Measurements from ENCODE around the gene GATA5.

Gene GATA5

DNA sequence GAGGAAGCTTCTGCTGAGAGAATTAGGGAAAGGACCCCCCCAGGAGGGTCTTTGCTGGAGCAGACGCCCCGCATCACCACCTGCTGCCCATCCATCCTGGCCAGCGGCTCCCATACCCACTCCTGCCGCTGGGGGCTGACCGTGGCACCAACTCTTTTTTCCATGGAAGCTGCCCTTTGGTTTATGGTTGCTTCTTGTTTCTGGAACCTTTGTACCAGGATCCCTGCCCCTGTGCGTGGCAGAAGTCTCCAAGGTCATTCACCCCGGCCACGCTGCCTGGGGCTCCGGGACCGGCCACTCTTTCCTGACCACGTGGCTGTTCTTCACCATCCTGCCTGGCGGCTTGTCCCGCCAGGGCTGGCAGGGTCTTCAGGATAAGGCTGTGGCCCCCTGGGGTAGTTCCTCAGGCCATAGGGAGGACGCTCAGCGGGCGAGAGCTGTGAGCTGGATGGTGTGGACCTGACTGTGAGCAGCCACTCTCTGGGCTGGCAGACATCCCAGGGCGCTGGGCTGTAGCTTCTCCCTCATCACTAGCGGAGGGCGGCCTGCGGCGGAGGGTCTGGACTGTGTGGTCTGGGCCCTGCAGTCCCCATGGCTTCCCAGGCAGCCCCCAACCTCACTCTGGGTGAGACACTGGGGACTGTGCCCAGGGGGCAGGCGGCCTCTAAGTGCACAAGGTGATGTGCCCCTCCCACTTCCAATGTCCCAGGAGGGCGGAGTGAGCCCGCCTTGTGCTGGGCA is 25.7 kb downstream of the GATA5 start:
- peaks cover 26 to 58% (median 56%) of the 10 kb centered on the region in 5 donors for H3K27me3 ChIP-seq (ENCODE audit: control insufficient read depth in 5 of 5, insufficient read depth in 4 of 5, low read length in 5 of 5)
- no peaks in the 10 kb centered on the region for H3K36me3 ChIP-seq (ENCODE audit: control insufficient read depth in 5 of 5, insufficient read depth in 5 of 5, low read length in 5 of 5)
- no peaks in the 10 kb centered on the region for H3K4me1 ChIP-seq (ENCODE audit: control insufficient read depth in 5 of 5, insufficient read depth in 5 of 5, low read length in 5 of 5)
- H3K9me3 ChIP-seq (ENCODE audit: control insufficient read depth in 5 of 5, low read length in 5 of 5): no peaks in the 10 kb centered on the region
- no peak overlapping the region for H3K27ac ChIP-seq (ENCODE audit: low read depth, low read length)
- no peak overlapping the region for H3K9ac ChIP-seq (ENCODE audit: low read length in 5 of 5)
- H3K4me3 ChIP-seq (ENCODE audit: low read depth in 1 of 5, low read length in 5 of 5): no peak overlapping the region

DNA sequence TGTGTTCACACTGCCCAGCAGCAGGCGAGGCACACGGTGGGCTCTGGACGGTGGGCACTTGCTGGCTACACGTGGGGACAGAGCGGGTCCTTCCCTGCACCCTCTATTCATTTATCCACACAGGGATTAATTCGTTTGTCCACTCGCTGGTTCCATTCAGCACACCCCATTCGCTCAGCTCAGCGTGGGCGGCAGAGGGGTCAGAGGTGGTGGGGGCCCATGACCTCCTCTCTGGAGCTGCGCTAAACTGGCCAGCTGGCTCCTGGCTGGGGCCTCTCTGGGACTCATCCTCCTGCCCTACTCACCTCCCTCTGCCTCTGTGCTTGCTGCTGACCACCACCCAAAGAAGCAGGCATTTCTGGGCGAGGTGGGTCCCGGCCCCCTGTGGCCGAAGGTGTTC is 27.0 kb downstream of the GATA5 start:
- Histone ChIP-seq H3K4me3 (ENCODE audit: low read depth in 1 of 5, low read length in 5 of 5) (no peak overlapping the region), H3K9me3 (ENCODE audit: control insufficient read depth in 5 of 5, low read length in 5 of 5) (no peaks in the 10 kb centered on the region), H3K4me1 (ENCODE audit: control insufficient read depth in 5 of 5, insufficient read depth in 5 of 5, low read length in 5 of 5) (no peaks in the 10 kb centered on the region), H3K9ac (ENCODE audit: low read length in 5 of 5) (no peak overlapping the region), H3K27ac (ENCODE audit: low read depth, low read length) (no peak overlapping the region), H3K36me3 (ENCODE audit: control insufficient read depth in 5 of 5, insufficient read depth in 5 of 5, low read length in 5 of 5) (no peaks in the 10 kb centered on the region), H3K27me3 (ENCODE audit: control insufficient read depth in 5 of 5, insufficient read depth in 4 of 5, low read length in 5 of 5) (peaks cover 35 to 60% (median 52%) of the 10 kb centered on the region in 5 donors)

DNA sequence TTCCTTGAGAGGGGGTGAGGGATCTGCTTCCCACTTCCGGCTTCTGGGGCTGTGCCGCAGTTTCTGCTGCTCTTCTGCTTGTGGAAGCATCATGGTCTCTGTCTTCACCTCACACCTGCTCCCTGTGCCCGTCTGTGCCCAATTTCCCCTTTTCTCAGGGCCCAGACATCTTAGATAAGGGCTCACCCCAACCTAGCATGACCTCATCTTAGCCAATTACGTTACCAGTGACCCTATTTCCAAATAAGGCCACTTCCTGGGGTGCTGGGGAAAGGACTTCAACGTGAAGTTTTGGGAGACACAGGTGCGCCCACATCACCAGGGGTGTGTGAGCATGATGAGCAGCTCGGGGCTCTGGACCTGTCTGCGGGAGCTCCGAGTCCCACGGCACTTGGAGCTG is 27.8 kb downstream of the GATA5 start:
- Histone ChIP-seq H3K9ac (ENCODE audit: low read length in 5 of 5) (no peak overlapping the region), H3K36me3 (ENCODE audit: control insufficient read depth in 5 of 5, insufficient read depth in 5 of 5, low read length in 5 of 5) (no peaks in the 10 kb centered on the region), H3K4me1 (ENCODE audit: control insufficient read depth in 5 of 5, insufficient read depth in 5 of 5, low read length in 5 of 5) (no peaks in the 10 kb centered on the region), H3K4me3 (ENCODE audit: low read depth in 1 of 5, low read length in 5 of 5) (no peak overlapping the region), H3K9me3 (ENCODE audit: control insufficient read depth in 5 of 5, low read length in 5 of 5) (no peaks in the 10 kb centered on the region), H3K27me3 (ENCODE audit: control insufficient read depth in 5 of 5, insufficient read depth in 4 of 5, low read length in 5 of 5) (peaks cover 33 to 55% (median 44%) of the 10 kb centered on the region in 5 donors), H3K27ac (ENCODE audit: low read depth, low read length) (no peak overlapping the region)

DNA sequence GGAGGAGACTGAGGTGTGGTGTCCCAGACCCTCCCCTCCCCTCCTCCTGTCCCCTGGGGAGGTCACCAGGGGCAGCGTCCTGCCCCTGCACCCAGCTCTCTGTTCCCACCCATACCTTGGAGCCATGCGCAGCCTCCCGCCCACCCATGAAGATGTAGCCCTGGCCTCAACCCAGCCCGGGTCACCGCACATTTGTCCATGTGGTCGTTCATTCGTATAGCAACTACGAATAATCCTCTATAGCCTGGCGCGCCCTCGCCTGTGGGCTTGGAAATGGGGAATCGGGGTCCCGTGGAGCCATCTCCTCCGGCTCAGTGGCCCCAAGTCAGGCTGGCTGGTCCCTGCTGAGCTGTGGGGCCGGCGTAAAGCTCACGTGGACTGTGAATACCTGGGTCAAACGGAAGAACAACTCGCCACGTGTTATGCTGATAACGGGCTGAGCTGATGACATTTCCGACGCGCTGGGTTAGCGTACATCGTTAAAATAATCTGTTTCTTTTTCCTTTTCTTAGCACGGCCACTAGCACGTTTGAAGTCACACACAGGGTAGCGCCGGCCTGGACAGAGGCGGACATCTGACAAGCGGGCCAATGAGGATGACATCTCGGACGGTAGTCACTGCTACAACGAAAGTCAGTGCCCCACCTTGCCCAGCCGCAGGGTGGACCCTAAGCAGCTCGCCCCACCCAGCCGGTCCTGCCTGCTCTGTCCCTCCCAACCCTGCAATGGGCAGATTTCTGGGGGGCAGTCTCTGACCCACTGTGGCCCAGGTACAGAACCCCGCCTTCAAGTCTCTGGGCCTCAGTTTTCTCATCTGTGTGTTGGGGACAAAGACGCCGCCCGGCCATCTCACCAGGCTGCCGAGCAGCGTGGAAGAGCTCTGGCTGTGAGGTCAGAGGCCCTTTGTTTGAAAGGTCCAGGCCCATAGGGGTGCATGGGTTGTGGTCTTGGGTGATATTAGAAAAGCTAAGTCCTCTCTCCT is 28.6 kb downstream of the GATA5 start:
- Histone ChIP-seq H3K4me3 (ENCODE audit: low read depth in 1 of 5, low read length in 5 of 5) (no peak overlapping the region), H3K27ac (ENCODE audit: low read depth, low read length) (no peak overlapping the region), H3K9me3 (ENCODE audit: control insufficient read depth in 5 of 5, low read length in 5 of 5) (no peaks in the 10 kb centered on the region), H3K4me1 (ENCODE audit: control insufficient read depth in 5 of 5, insufficient read depth in 5 of 5, low read length in 5 of 5) (no peaks in the 10 kb centered on the region), H3K9ac (ENCODE audit: low read length in 5 of 5) (no peak overlapping the region), H3K36me3 (ENCODE audit: control insufficient read depth in 5 of 5, insufficient read depth in 5 of 5, low read length in 5 of 5) (no peaks in the 10 kb centered on the region), H3K27me3 (ENCODE audit: control insufficient read depth in 5 of 5, insufficient read depth in 4 of 5, low read length in 5 of 5) (peaks cover 32 to 51% (median 39%) of the 10 kb centered on the region in 5 donors)

DNA sequence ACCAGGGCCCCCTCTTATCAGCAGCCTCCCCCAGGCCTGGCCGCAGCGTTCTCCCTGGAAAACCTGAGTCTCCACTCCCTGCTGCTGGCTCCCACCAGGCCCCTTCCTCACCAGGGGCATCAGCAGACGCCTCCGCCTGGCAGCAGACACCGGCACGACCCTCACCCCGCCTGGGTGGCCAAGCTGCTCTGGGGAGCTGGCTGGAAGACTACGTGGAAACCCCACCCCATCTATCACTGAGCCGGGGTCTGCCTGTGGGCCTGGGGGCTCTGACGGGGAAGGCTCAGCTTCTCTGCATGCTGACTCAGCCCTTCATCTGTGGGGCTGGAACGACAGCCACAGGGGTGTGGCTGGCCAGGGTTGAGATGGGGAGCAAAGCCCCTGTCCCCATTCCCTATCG is 29.3 kb downstream of the GATA5 start:
- peaks cover 36 to 56% (median 43%) of the 10 kb centered on the region in 5 donors for H3K27me3 ChIP-seq (ENCODE audit: control insufficient read depth in 5 of 5, insufficient read depth in 4 of 5, low read length in 5 of 5)
- no peak overlapping the region for H3K9ac ChIP-seq (ENCODE audit: low read length in 5 of 5)
- no peak overlapping the region for H3K4me3 ChIP-seq (ENCODE audit: low read depth in 1 of 5, low read length in 5 of 5)
- H3K27ac ChIP-seq (ENCODE audit: low read depth, low read length): no peak overlapping the region
- no peaks in the 10 kb centered on the region for H3K4me1 ChIP-seq (ENCODE audit: control insufficient read depth in 5 of 5, insufficient read depth in 5 of 5, low read length in 5 of 5)
- no peaks in the 10 kb centered on the region for H3K9me3 ChIP-seq (ENCODE audit: control insufficient read depth in 5 of 5, low read length in 5 of 5)
- no peaks in the 10 kb centered on the region for H3K36me3 ChIP-seq (ENCODE audit: control insufficient read depth in 5 of 5, insufficient read depth in 5 of 5, low read length in 5 of 5)

DNA sequence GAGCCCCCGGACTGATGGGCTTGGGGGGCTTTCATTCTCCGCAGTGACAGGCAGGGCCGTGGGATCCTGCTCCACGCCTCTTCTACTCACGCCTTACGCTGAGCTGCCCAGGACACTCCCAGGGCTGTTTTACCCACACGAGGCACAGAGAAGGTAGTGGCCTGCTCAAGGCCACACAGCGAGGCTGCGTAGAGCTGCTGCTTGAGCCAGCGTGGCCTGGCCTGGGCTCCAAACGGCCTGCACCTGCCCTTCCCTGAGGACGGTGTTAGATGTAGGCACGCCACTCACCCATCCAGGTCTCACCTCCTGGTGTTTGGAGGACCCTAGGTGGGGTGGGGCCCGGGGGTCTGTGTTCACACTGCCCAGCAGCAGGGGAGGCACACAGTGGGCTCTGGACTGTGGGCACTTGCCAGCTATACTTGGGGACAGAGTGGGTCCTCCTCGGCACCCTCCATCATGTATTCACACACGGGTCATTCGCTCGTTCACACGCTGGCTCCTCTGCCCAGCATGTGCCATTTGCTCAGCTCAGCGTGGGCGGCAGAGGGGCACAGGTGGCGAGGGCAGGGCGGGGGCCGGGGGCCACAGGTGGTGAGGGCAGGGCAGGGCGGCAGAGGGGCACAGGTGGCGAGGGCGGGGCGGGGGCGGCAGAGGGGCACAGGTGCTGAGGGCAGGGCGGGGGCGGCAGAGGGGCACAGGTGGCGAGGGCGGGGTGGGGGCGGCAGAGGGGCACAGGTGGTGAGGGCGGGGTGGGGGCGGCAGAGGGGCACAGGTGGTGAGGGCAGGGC is 30.0 kb downstream of the GATA5 start:
- H3K9me3 ChIP-seq (ENCODE audit: control insufficient read depth in 5 of 5, low read length in 5 of 5): no peaks in the 10 kb centered on the region
- H3K9ac ChIP-seq (ENCODE audit: low read length in 5 of 5): no peak overlapping the region
- H3K27me3 ChIP-seq (ENCODE audit: control insufficient read depth in 5 of 5, insufficient read depth in 4 of 5, low read length in 5 of 5): peaks cover 41 to 57% (median 44%) of the 10 kb centered on the region in 5 donors
- H3K4me1 ChIP-seq (ENCODE audit: control insufficient read depth in 5 of 5, insufficient read depth in 5 of 5, low read length in 5 of 5): no peaks in the 10 kb centered on the region
- H3K36me3 ChIP-seq (ENCODE audit: control insufficient read depth in 5 of 5, insufficient read depth in 5 of 5, low read length in 5 of 5): no peaks in the 10 kb centered on the region
- no peak overlapping the region for H3K4me3 ChIP-seq (ENCODE audit: low read depth in 1 of 5, low read length in 5 of 5)
- H3K27ac ChIP-seq (ENCODE audit: low read depth, low read length): no peak overlapping the region

DNA sequence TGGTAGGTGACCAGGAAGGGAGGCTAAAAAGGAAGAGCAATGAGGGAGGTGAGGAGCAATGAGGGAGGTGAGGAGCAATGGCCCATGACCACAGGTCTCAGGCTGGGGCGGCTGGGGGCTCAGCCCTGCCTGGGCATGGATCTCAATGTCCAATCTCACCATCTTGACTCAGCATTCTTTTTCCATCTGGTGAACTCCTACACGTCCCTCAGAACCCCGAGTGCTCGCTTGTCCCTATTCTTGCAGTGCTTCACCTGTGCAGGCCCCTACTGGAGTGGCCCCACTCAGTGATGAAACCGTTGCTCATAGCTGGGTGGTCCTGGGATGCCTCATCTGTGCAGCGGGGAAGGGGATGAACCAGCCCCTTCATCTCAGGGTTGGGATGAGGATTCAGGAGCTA is 31.5 kb downstream of the GATA5 start:
- Histone ChIP-seq H3K27me3 (ENCODE audit: control insufficient read depth in 5 of 5, insufficient read depth in 4 of 5, low read length in 5 of 5) (peaks cover 36 to 60% (median 47%) of the 10 kb centered on the region in 5 donors), H3K4me1 (ENCODE audit: control insufficient read depth in 5 of 5, insufficient read depth in 5 of 5, low read length in 5 of 5) (no peaks in the 10 kb centered on the region), H3K4me3 (ENCODE audit: low read depth in 1 of 5, low read length in 5 of 5) (no peak overlapping the region), H3K36me3 (ENCODE audit: control insufficient read depth in 5 of 5, insufficient read depth in 5 of 5, low read length in 5 of 5) (no peaks in the 10 kb centered on the region), H3K9ac (ENCODE audit: low read length in 5 of 5) (no peak overlapping the region), H3K9me3 (ENCODE audit: control insufficient read depth in 5 of 5, low read length in 5 of 5) (no peaks in the 10 kb centered on the region), H3K27ac (ENCODE audit: low read depth, low read length) (no peak overlapping the region)

DNA sequence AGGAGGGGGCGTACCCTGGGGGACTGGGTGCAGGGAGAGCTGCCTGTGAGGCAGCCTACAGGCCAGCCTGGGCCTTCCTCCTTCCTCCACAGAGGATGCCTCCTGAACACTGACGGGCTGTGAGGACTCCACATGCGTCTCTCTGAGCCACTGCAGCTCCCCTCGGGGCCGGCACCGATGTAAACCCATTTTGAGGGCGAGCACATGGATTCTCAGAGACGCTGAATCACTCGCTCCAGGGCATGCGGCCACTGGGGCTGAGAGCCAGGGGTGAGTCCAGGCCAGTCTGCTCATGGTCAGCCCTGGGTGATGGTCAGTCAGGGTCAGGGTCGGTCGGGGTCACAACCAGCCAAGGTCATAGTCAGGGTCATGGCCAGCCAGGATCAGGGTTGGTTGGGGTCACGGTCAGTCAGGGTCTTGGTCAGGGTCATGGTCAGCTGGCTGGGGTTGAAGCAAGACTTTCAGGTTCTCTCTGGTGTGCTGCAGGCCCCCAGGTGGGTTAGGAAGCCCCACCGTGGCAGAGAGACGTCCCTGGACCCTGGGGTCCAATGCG is 33.7 kb downstream of the GATA5 start:
- Histone ChIP-seq H3K9me3 (ENCODE audit: control insufficient read depth in 5 of 5, low read length in 5 of 5) (no peaks in the 10 kb centered on the region), H3K36me3 (ENCODE audit: control insufficient read depth in 5 of 5, insufficient read depth in 5 of 5, low read length in 5 of 5) (no peaks in the 10 kb centered on the region), H3K9ac (ENCODE audit: low read length in 5 of 5) (no peak overlapping the region), H3K27ac (ENCODE audit: low read depth, low read length) (no peak overlapping the region), H3K4me1 (ENCODE audit: control insufficient read depth in 5 of 5, insufficient read depth in 5 of 5, low read length in 5 of 5) (no peaks in the 10 kb centered on the region), H3K4me3 (ENCODE audit: low read depth in 1 of 5, low read length in 5 of 5) (no peak overlapping the region), H3K27me3 (ENCODE audit: control insufficient read depth in 5 of 5, insufficient read depth in 4 of 5, low read length in 5 of 5) (peaks cover 35 to 52% (median 39%) of the 10 kb centered on the region in 5 donors)

DNA sequence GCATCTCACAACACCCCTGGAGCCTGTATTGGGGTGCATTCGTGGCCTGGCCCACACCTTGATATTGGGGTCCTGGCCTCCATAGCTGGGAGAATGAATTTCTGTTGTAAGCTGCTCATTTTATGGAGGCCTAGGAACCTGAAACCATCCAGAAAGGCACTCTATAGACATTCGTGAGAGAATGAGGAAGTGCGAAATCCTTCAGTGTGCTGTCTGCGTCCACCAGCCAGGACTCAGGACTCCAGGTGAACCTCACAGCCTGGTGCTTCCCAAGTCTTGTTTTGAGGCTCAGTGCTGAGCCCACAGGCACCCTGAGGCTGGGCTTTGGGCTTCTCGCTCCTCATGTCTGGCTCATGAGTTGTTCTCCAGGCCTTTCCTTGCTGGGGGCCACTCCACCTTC is 36.6 kb downstream of the GATA5 start:
- H3K9ac ChIP-seq (ENCODE audit: low read length in 5 of 5): no peak overlapping the region
- H3K27me3 ChIP-seq (ENCODE audit: control insufficient read depth in 5 of 5, insufficient read depth in 4 of 5, low read length in 5 of 5): peaks cover 23 to 69% (median 54%) of the 10 kb centered on the region in 5 donors
- H3K27ac ChIP-seq (ENCODE audit: low read depth, low read length): no peak overlapping the region
- no peaks in the 10 kb centered on the region for H3K9me3 ChIP-seq (ENCODE audit: control insufficient read depth in 5 of 5, low read length in 5 of 5)
- no peaks in the 10 kb centered on the region for H3K36me3 ChIP-seq (ENCODE audit: control insufficient read depth in 5 of 5, insufficient read depth in 5 of 5, low read length in 5 of 5)
- H3K4me3 ChIP-seq (ENCODE audit: low read depth in 1 of 5, low read length in 5 of 5): no peak overlapping the region
- H3K4me1 ChIP-seq (ENCODE audit: control insufficient read depth in 5 of 5, insufficient read depth in 5 of 5, low read length in 5 of 5): peaks cover 0 to 1% (median 0%) of the 10 kb centered on the region in 5 donors

Data from subcutaneous abdominal adipose tissue (tissue), 5 donors.